HepG2 (cell line): ENCODE measurements around the gene PRKN. TPM values are rescaled to one million over a fixed set of nuclear protein-coding genes. Genes with fewer than 3 reads are reported as not detected.

ENCODE experiments used
- ATAC-seq: fragments of 200-7000 bp; cut with Tn5 transposase; 3 replicates; pipeline ENCODE4 v1.9.1; 2020; ENCODE audit warnings: mild to moderate bottlenecking, moderate library complexity
- BruUV-seq: library from RNA; stranded (reverse); fragments of 400-500 nt; replicated peaks from 2 replicates; lab custom pipeline; 2021; lab: Mats Ljungman, UMichigan
- CTCF ChIA-PET: fragments of 300-600 bp; formaldehyde crosslinking; extraction: SDS; loops from one replicate; lab custom pipeline; 2021; ENCODE audit warnings: low total read pairs, inconsistent platforms, low intra/inter-chr PET ratio; lab: Yijun Ruan, JAX
- POLR2A ChIA-PET: fragments of 350-600 bp; sonication (Branson Sonifier 250); formaldehyde crosslinking; loops from one replicate; lab custom pipeline; 2020; ENCODE audit warnings: antibody characterized with exemption, inconsistent platforms; lab: Yijun Ruan, JAX
- DNase-seq: peaks from one replicate; pipeline ENCODE4 v3.0.0-alpha.2; 2015; ENCODE audit warnings: low spot score
- FAIRE-seq: peaks from 3 replicates; lab custom pipeline; 2011; peaks lifted over from hg19 to GRCh38; lab: Jason Lieb, UNC
- H2AFZ ChIP-seq: one replicate; pipeline ENCODE4 v1.6.1; 2011; ENCODE audit warnings: low read length, inconsistent platforms
- H3K27ac ChIP-seq: fragments of 300-600 bp; 3 replicates; pipeline ENCODE4 v1.8.0; 2011; ENCODE audit warnings: mixed run types, mild to moderate bottlenecking, mixed read lengths, low read length, inconsistent platforms; ENCODE audit not compliant: insufficient read depth; ENCODE audit errors: extremely low read length
- H3K27me3 ChIP-seq, 2 experiments: fragments of 200-600 bp in 1 of 2; 2 replicates in 1 of 2; 3 replicates in 1 of 2; pipeline versions ENCODE4 v1.6.0 to v1.8.0; 2011; ENCODE audit warnings: low read length in 2 of 2, mild to moderate bottlenecking in 2 of 2, moderate library complexity in 2 of 2, inconsistent platforms in 1 of 2; ENCODE audit not compliant: insufficient read depth in 2 of 2, control insufficient read depth in 1 of 2
- H3K36me3 ChIP-seq, 2 experiments: fragments of 200-600 bp in 1 of 2; replicated peaks in 1 of 2; 2 replicates in 1 of 2; 3 replicates in 1 of 2; pipeline versions ENCODE4 v1.5.1 to v1.8.0; 2011; ENCODE audit warnings: low read length in 2 of 2, inconsistent platforms in 1 of 2; ENCODE audit not compliant: insufficient read depth in 2 of 2, control insufficient read depth in 1 of 2
- H3K4me1 ChIP-seq: 2 replicates; pipeline ENCODE4 v1.5.1; 2012; ENCODE audit warnings: low read length, inconsistent platforms; ENCODE audit not compliant: insufficient read depth
- H3K4me2 ChIP-seq: 2 replicates; pipeline ENCODE4 v1.6.0; 2011; ENCODE audit warnings: low read depth, low read length, inconsistent platforms
- H3K4me3 ChIP-seq, 3 experiments: fragments of 200-600 bp in 1 of 3; sonication (generic), shearing (Covaris generic) in 1 of 3; replicated peaks in 1 of 3; 2 replicates each; pipeline ENCODE4 v1.5.1; 2011 to 2016; ENCODE audit warnings: low read length in 3 of 3, inconsistent platforms in 2 of 3, low read depth in 2 of 3, mild to moderate bottlenecking in 2 of 3, control low read depth in 1 of 3, mixed read lengths in 1 of 3; ENCODE audit not compliant: insufficient read depth in 1 of 3
- H3K79me2 ChIP-seq: one replicate; pipeline ENCODE4 v1.6.1; 2011; ENCODE audit warnings: low read length, inconsistent platforms; ENCODE audit not compliant: insufficient read depth
- H3K9ac ChIP-seq: 2 replicates; pipeline ENCODE4 v1.6.0; 2011; ENCODE audit warnings: mild to moderate bottlenecking, low read depth, low read length, inconsistent platforms; ENCODE audit not compliant: insufficient read depth
- H3K9me3 ChIP-seq: 2 replicates; pipeline ENCODE4 v1.5.1; 2012; ENCODE audit warnings: mild to moderate bottlenecking, low read length
- H4K20me1 ChIP-seq: 2 replicates; pipeline ENCODE4 v1.6.0; 2011; ENCODE audit warnings: inconsistent platforms, mild to moderate bottlenecking, low read length, moderate library complexity; ENCODE audit not compliant: insufficient read depth
- ARNTL ChIP-seq: sonication (generic); formaldehyde crosslinking; IDR thresholded peaks from 2 replicates; pipeline ENCODE4 v1.4.0; 2020; ENCODE audit warnings: mild to moderate bottlenecking, missing genetic modification reagents
- CENPT ChIP-seq: sonication (generic); formaldehyde crosslinking; IDR thresholded peaks from 2 replicates; pipeline ENCODE4 v1.8.0; 2022; ENCODE audit warnings: low read depth, mild to moderate bottlenecking, moderate library complexity, missing genetic modification reagents
- DZIP1 ChIP-seq: sonication (generic); formaldehyde crosslinking; IDR thresholded peaks from 2 replicates; pipeline ENCODE4 v1.5.0; 2020; ENCODE audit warnings: mild to moderate bottlenecking, missing genetic modification reagents
- EHMT2 ChIP-seq: fragments of 200-600 bp; sonication (generic); IDR thresholded peaks from 2 replicates; pipeline ENCODE4 v1.7.0; 2017; ENCODE audit warnings: antibody characterized with exemption, low read depth, low read length, borderline replicate concordance
- FOXA3 ChIP-seq: IDR thresholded peaks from 2 replicates; pipeline ENCODE4 v1.6.1; 2016; ENCODE audit warnings: missing genetic modification reagents, missing compliant biosample characterization
- FOXJ3 ChIP-seq: sonication (generic); formaldehyde crosslinking; IDR thresholded peaks from 2 replicates; pipeline ENCODE4 v1.4.0; 2020; ENCODE audit warnings: missing genetic modification reagents, mild to moderate bottlenecking, borderline replicate concordance
- RNF2 ChIP-seq: fragments of 450-650 bp; conservative IDR thresholded peaks from 2 replicates; pipeline ENCODE4 v1.6.1; 2016; ENCODE audit warnings: low read depth
- RXRB ChIP-seq: IDR thresholded peaks from 2 replicates; pipeline ENCODE4 v1.6.1; 2016; ENCODE audit warnings: borderline replicate concordance, missing genetic modification reagents, missing compliant biosample characterization
- SOX6 ChIP-seq, 2 experiments: fragments of 450-650 bp in 1 of 2; sonication (generic) in 1 of 2; formaldehyde crosslinking in 1 of 2; IDR thresholded peaks; 2 replicates each; pipeline versions ENCODE4 v1.4.0 to v1.6.1; 2017 to 2020; ENCODE audit warnings: antibody characterized with exemption in 1 of 2, mild to moderate bottlenecking in 1 of 2, missing genetic modification reagents in 1 of 2
- ZNF251 ChIP-seq: sonication (generic); formaldehyde crosslinking; IDR thresholded peaks from 2 replicates; pipeline ENCODE4 v1.9.0; 2021; ENCODE audit warnings: mild to moderate bottlenecking, missing genetic modification reagents
- ZNF792 ChIP-seq: IDR thresholded peaks from 2 replicates; pipeline ENCODE4 v1.6.1; 2016
- WGBS: methylation state at CpG from one replicate; pipeline ENCODE4 v1.1.6; 2017; ENCODE audit warnings: low lambda C conversion rate; 5-methylcytosine and 5-hydroxymethylcytosine counted together
- in situ Hi-C: cut with HindIII; loops from 2 replicates; pipeline ENCODE4 v1.10.0; 2017; ENCODE audit warnings: low pct_unique_long_range_greater_than_20kb; ENCODE audit not compliant: extremely low pct_ligation_motif_present
- intact Hi-C: fragments of 100-400 bp; cut with micrococcal nuclease; formaldehyde crosslinking; loops from one replicate; pipeline ENCODE4 v1.10.0; 2022; ENCODE audit not compliant: unreplicated experiment
- polyA plus RNA-seq, 8 experiments: library from polyadenylated mRNA; depleted of rRNA in 3 of 8; stranded (reverse) in 7 of 8; unstranded in 1 of 8; fragments of >200 nt; fragmentation: Illumina TruSeq in 4 of 8; extraction: Trizol in 4 of 8; gene quantifications; 2 replicates each; pipeline versions ENCODE4 v1.2.1 to v1.2.3, GENCODE V29; 2011 to 2016; ENCODE audit warnings: low read depth in 4 of 8, missing spikeins in 1 of 8, mixed read lengths in 1 of 8; ENCODE audit not compliant: insufficient read depth in 1 of 8
- total RNA-seq, 5 experiments: library from RNA; depleted of rRNA; stranded (reverse); fragments of >200 nt; fragmentation: Illumina TruSeq; extraction: Trizol; gene quantifications; 2 replicates each; pipeline ENCODE4 v1.2.3, GENCODE V29; 2016; ENCODE audit warnings: low read depth in 1 of 5
- TF ChIP-seq, protein P1 (sequence below): sonication (generic); formaldehyde crosslinking; IDR thresholded peaks from 2 replicates; pipeline ENCODE4 v1.8.0; 2022; ENCODE audit warnings: mild to moderate bottlenecking, missing genetic modification reagents

PRKN gene
- total and polyA plus RNA-seq, 2 of the 13 experiments (the other 11 are each of a cell fraction or from before 2014, with no cell fraction given), result 0.31 to 0.44 TPM

DNA sequence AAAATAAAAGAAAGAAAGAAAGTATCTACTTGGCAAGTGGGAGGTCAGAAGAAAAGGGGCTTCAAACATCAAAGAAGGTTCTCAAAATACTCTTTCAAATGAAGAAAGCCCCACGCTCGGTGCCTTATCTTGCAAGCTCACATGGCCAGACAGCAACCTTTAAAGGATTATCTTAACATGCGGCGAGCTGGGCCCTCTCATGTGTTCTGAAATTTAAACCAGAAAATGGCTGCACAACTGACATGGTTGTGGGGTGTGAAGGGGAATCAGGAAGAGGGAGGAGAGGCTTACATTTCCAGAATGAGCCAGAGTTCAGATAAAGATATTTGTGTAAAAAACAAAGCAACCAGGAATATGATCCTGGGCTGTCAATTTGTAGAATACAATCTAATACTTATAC is 363.1 kb downstream of the PRKN start:
- H3K4me3 ChIP-seq, result no peak overlapping the region
- no peak overlapping the region for H3K4me2 ChIP-seq
- no peak overlapping the region for H3K9ac ChIP-seq
- no peak overlapping the region for H2AFZ ChIP-seq
- H3K79me2 ChIP-seq, result no peaks in the 10 kb centered on the region
- DNase-seq (no peak), FAIRE-seq (no peak), ATAC-seq (no peak)
- no peak for TF ChIP-seq DZIP1 (CRISPR knock-in tag)
- TF ChIP-seq FOXA3 (CRISPR knock-in tag), result no peak
- TF ChIP-seq SOX6 (IDR thresholded peaks at IDR 0.05), result no peak
- TF ChIP-seq SOX6 (CRISPR knock-in tag; IDR thresholded peaks at IDR 0.05), result no peak
- no peak for TF ChIP-seq CENPT
- TF ChIP-seq ZNF792, result no peak
- no peak for TF ChIP-seq EHMT2
- TF ChIP-seq, protein P1, sequence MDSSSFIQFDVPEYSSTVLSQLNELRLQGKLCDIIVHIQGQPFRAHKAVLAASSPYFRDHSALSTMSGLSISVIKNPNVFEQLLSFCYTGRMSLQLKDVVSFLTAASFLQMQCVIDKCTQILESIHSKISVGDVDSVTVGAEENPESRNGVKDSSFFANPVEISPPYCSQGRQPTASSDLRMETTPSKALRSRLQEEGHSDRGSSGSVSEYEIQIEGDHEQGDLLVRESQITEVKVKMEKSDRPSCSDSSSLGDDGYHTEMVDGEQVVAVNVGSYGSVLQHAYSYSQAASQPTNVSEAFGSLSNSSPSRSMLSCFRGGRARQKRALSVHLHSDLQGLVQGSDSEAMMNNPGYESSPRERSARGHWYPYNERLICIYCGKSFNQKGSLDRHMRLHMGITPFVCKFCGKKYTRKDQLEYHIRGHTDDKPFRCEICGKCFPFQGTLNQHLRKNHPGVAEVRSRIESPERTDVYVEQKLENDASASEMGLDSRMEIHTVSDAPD (CRISPR knock-in tag), result no peak
- TF ChIP-seq ARNTL (CRISPR knock-in tag), result no peak
- TF ChIP-seq FOXJ3 (CRISPR knock-in tag), result no peak
- TF ChIP-seq RNF2, result no peak
- no peak for TF ChIP-seq RXRB (CRISPR knock-in tag)
- no peak for TF ChIP-seq ZNF251 (CRISPR knock-in tag)
- intact Hi-C loops (no loop called here), in situ Hi-C loops (no loop called here)
- POLR2A ChIA-PET, result no interaction called here
- CTCF ChIA-PET, result no interaction called here
- no peaks in the 10 kb centered on the region for H4K20me1 ChIP-seq
- WGBS, result 56% methylated on average over 4 of the region's 4 CpGs
- no peaks in the 10 kb centered on the region for H3K36me3 ChIP-seq
- BruUV-seq, result no TSS peak
- 0 out of 2 replicates have a peak, but pooled peaks cover 7% of the 10 kb centered on the region for H3K9me3 ChIP-seq
- no peak overlapping the region for H3K27ac ChIP-seq
- H3K4me1 ChIP-seq, result no peaks in the 10 kb centered on the region
- no peaks in the 10 kb centered on the region for H3K27me3 ChIP-seq
